IMR-90 (cell line): ENCODE results near the gene NCLN.

Experiments
- CHD1 ChIP-seq: IDR thresholded peaks from 2 replicates; pipeline ENCODE4 v1.6.1; 2012; ENCODE audit warnings: low read depth, low read length, improper control_type of control experiment
- CTCF ChIP-seq: conservative IDR thresholded peaks from 2 replicates; pipeline ENCODE4 v1.5.1; 2012; ENCODE audit warnings: mild to moderate bottlenecking, low read depth, low read length, improper control_type of control experiment

GRCh38 chr19:3189702-3190469 lies 4.2 kb downstream of the NCLN start:
- TF ChIP-seq CTCF = no peak
- TF ChIP-seq CHD1 = no peak
